GM10266 (cell line): Measurements from ENCODE around the gene TBRG4.

Source experiments
- DNase-seq: peaks from one replicate; pipeline ENCODE4 v3.0.0; 2012; ENCODE audit errors: extremely low spot score
- TF ChIP-seq, protein P1 (sequence below): IDR thresholded peaks from 2 replicates; pipeline ENCODE4 v1.5.1; 2012; ENCODE audit warnings: mild to moderate bottlenecking, low read depth; ENCODE audit not compliant: control insufficient read depth, insufficient read depth; ENCODE audit errors: missing control alignments

TBRG4 gene

GRCh38 chr7:45098983-45099839 is 12.3 kb downstream of the TBRG4 start:
- DNase-seq, result no peak
- TF ChIP-seq, protein P1, sequence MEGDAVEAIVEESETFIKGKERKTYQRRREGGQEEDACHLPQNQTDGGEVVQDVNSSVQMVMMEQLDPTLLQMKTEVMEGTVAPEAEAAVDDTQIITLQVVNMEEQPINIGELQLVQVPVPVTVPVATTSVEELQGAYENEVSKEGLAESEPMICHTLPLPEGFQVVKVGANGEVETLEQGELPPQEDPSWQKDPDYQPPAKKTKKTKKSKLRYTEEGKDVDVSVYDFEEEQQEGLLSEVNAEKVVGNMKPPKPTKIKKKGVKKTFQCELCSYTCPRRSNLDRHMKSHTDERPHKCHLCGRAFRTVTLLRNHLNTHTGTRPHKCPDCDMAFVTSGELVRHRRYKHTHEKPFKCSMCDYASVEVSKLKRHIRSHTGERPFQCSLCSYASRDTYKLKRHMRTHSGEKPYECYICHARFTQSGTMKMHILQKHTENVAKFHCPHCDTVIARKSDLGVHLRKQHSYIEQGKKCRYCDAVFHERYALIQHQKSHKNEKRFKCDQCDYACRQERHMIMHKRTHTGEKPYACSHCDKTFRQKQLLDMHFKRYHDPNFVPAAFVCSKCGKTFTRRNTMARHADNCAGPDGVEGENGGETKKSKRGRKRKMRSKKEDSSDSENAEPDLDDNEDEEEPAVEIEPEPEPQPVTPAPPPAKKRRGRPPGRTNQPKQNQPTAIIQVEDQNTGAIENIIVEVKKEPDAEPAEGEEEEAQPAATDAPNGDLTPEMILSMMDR, result no peak

DNA sequence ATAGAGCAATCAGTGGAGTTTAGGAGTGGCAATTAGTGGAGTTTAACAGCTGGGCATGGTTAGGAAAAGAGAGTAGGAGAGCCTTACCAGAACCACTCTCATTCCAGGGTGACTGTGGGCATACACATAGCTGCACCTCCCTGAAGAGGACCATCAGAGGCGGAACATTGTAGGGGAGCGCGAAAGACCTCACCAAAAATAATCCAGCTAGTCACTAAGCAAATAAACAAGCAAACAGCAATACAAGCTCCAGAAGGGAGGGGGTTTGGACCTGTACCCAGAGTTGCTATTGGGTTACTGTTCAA is 18.6 kb downstream of the TBRG4 start:
- TF ChIP-seq, protein P1, result no peak
- no peak for DNase-seq

- no peak for DNase-seq
- TF ChIP-seq, protein P1, result no peak
Observed at GRCh38 chr7:45092100-45092930, 19.2 kb downstream of the TBRG4 start.

GRCh38 chr7:45089341-45089891 is 22.1 kb downstream of the TBRG4 start:
- TF ChIP-seq, protein P1, result no peak
- peak; percentile 67 for DNase-seq

- TF ChIP-seq, protein P1, result no peak
- DNase-seq, result peak; percentile 63
Observed at GRCh38 chr7:45088821-45089340, 22.6 kb downstream of the TBRG4 start, which contains the start of gene NACAD. TSS of gene NACAD (minus strand) at chr7:45088969. CDS start at chr7:45088894, 75 bp downstream.

GRCh38 chr7:45088146-45088701 is 23.3 kb downstream of the TBRG4 start:
- TF ChIP-seq, protein P1, result no peak
- no peak for DNase-seq
